CD1c-positive myeloid dendritic cell (primary cell): ENCODE measurements around the gene UFM1.
"Not testable (repeated sequence)": the region's sequence is repeated elsewhere in the genome, so short reads cannot be mapped to it uniquely, and the experiment has no call there.

Experiments
- DNase-seq: peaks from one replicate; pipeline ENCODE4 v3.0.0-alpha.2; 2016; ENCODE audit errors: extremely low spot score

The UFM1 gene

DNA sequence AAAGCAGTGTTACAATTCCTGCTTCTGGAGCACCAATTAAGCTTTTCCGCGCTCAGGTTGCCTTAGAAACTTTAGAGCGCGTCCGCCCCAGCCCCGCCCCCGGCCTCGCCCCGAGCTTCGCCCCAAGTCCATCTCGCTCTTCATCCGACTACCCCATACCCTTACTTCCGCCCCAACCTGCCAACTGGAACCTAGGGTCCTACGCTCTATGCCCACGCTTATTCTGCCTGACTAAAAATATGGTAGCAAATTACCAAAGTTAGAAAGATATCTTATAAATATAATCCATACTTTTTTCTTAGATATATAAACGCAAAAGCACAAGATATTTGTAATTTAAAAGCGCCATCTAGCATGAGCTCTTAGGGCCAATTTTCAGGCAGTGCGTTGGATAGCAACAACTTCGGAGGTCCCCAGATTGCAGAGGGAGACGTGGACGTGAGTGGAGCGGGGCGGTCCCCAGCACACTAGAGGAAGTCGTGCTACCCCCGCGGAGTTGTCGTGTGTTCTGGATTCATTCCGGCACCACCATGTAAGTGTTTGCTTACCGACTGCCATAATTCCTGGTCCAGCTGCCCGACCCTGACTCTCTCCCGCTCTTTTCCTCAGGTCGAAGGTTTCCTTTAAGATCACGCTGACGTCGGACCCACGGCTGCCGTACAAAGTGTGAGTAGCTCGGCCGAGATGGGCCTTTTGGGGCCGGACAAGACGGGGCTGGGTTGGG is at the start of gene UFM1:
TSS of gene UFM1 (plus strand) at position 462 of the 724 bp plus-strand sequence. CDS start at position 531, 69 bp downstream.
- DNase-seq, result peak; percentile 95

GRCh38 chr13:38301236-38301635 is 48.4 kb upstream of the UFM1 start:
- no peak for DNase-seq

DNA sequence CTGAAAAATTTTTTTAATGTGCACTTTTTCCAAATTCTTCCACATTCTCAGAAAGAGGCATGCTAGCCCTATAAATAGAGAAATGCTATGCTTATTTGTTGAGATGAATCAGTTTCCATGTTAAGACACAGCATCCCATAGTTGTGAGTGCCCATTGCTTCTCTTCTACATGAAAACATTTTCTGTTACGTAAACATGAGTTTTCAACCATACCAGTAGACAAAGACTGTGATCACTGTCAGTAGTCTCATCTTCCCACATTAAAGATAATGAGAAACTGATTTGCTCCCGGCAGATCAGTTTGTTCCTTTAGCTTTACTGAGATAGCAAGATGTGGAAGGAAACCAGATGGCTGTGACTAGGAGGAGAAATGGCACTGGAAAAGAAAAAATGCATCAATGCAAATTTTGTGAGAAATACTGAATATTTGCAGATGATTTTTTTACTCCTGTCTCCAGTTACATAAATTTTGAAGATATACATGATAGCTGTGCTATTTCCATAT is 45.8 kb upstream of the UFM1 start:
- DNase-seq, result no peak

- no peak for DNase-seq
These were observed 40.9 kb upstream of the UFM1 start for GRCh38 chr13:38308736-38309135.

DNA sequence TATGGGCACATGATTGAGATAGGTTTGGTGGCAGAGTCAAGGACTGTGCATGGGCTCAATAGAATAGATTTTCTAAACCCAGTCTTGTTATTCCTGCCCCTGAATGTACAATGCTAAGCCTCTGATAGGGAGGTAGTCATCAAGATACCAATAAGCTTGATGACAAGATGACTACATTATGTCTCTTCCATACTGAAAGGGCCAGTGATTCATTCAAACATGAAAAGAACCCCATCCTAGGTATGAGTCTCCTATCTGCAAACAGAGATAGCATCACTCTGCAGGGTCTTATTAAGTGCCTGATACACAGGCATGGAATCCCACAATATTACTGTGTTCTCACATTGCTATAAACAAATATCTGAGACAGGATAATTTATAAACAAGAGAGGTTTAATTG is 40.3 kb upstream of the UFM1 start:
- DNase-seq, result no peak

DNA sequence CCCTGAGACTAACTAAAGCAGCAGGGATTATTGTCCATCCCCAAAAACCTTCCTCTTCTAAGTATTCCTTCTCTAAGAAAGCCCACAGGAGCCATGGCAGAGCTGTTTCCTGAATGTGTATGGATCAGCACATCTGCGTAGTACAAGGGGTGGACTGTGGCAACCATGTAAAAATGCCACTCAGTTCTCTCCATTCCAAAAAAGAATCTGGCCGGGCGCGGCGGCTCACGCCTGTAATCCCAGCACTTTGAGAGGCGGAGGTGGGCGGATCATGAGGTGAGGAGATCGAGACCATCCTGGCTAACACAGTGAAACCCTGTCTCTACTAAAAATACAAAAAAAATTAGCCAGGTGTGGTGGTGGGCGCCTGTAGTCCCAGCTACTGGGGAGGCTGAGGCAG is 38.5 kb upstream of the UFM1 start:
- DNase-seq, result not testable (repeated sequence)

GRCh38 chr13:38316129-38316528 is 33.5 kb upstream of the UFM1 start:
- no peak for DNase-seq

DNA sequence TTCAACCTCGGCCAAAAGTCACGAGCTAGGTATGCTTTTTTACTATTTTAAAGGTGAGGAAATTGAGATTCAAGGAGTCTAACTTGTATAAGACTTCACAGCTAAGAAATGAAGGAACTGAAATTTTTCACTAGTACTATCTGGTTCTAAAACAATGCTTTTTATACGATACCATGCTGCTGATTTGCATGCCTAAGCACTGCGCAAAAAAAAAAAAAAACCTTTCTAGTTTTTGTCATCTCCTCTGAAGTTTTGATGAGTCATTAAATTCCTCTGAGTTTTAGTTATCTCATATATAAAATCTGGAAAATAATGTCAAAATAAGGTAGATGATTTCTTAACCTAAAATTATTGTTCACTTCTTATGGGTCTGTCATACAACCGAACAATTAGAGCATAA is 28.0 kb upstream of the UFM1 start:
- no peak for DNase-seq

- no peak for DNase-seq
These were observed 24.2 kb upstream of the UFM1 start for GRCh38 chr13:38325426-38325825.

DNA sequence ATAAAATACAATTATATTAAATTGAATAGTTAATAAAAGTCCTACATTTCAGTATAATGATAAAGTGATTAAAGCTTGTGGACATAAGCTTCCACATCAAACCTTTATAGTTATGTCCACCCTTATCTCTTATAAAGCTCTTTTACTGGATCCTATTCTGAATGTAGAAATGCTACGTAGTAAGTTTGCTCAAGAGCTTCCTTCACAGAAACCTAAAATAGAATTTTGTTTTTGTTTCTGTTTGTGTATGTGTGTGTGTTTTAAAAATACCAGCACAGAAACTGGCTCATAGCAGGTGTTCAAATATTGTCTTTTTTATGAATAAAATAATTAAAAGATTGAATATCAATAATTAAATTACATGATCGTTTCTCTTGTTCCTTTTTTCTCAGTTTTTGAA is 21.0 kb upstream of the UFM1 start:
- no peak for DNase-seq

- DNase-seq, result no peak
These were observed 14.8 kb upstream of the UFM1 start for GRCh38 chr13:38334845-38335244.

GRCh38 chr13:38338089-38338488 is 11.6 kb upstream of the UFM1 start:
- no peak for DNase-seq

DNA sequence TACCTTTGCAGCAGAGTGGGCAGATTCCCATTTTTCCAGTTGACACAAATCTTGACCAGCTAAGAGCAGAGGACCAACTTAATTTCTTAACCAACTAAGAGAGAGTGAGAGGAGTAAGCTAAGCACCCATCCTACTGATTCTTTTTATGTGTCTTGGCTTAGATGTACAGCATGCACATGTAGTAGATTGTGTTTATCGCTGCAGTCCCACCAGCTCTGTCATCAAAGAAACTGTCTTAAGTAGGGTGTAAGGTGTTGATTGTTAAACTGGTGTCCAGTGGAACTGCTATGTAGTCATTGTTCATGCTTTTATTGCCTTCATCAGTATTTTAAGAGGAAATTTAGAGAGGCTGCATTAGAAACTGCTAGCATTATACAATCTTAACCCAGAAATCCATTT is 9.0 kb upstream of the UFM1 start:
- no peak for DNase-seq

DNA sequence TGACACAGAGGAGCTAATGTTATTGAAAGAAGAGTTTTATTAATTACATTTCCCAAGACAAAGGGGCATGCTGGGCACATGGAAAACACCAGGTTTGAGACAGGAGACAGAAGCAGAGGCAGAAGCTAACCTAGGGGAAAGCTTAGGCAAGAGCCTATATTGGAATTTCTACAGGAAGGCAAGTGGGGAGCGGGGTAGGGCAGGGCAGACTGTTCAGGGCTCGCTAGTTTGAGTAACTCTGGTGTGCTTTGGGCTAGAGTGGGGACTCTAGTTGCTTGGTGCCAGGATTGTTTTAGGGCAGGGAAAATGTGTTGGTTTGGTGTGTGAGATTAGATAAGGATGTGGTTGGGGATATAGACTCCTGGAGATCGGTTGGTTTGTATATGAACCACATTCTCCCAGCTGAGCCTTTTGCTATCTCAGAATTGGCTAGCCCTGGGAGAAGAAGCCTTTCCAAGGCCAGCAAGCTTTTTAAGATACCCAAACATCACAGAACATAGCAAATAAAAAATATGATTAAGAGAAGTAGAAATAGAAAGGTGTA is 8.4 kb upstream of the UFM1 start:
- no peak for DNase-seq

- no peak for DNase-seq
These were observed 2.9 kb upstream of the UFM1 start for GRCh38 chr13:38346764-38347163.

GRCh38 chr13:38348861-38349389 is 726 bp upstream of the UFM1 start:
- DNase-seq, result peak; percentile 52

DNA sequence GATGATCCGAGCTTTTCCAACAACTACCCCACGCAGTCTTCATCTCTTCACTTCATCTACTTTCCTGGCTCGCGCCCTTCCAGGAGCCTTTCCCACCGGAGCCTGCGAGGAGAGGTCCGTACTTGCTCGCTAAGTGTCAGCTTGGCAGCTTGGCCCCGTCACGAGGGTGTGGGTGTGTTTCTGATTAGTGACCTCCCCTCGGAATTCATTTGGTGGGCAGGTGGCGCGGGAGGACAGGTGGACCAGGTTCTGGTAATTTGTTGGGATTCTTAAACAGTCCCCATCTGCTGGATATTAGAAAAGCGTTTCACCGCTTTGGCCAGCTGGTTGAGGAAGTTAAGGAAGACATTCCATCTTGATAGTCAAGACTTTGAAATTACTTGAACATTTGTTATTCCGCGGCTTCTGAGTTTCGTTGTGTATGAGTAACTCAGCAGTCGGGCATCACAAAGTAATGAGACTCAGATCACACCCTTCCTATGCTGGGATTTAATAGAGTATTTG is 515 bp downstream of the UFM1 start:
- DNase-seq, result peak; percentile 53

GRCh38 chr13:38355595-38356119 is 6.0 kb downstream of the UFM1 start:
- DNase-seq, result no peak

GRCh38 chr13:38358684-38359083 is 9.0 kb downstream of the UFM1 start:
- no peak for DNase-seq

DNA sequence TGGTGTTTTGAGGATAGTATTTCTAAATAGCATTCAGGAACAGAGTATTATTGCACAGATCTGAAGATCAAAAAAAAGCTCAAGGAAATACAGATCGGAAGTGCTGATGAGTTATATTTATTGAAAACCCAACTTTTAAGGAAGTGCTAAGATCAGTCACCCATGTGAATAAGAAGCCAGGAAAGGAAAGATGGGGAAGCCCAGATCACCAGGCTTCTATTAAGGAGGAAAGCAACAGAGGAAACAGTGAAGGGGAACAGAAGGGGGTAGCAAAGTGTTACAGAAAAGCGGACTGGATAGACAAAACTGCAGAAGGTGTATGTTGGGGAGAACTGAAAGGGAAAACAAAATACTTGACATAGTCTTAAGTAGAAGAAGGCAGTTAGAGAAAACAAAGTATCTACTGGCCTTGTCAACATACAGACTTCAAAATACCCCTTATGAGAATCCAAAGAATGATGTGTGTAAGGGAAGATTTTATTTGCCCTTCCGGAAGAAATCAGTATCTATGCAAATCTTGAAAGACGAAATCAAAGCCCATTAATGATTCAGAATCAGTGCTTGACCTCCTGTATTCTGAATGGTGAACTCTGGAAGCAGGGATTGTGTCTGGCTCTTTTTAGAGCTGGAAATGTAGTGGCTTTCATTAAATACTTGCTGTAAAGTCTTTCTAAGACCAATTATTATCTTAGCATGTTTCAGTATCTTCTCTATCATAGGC is 12.1 kb downstream of the UFM1 start:
- DNase-seq, result no peak

GRCh38 chr13:38363219-38363618 is 13.6 kb downstream of the UFM1 start:
- no peak for DNase-seq

DNA sequence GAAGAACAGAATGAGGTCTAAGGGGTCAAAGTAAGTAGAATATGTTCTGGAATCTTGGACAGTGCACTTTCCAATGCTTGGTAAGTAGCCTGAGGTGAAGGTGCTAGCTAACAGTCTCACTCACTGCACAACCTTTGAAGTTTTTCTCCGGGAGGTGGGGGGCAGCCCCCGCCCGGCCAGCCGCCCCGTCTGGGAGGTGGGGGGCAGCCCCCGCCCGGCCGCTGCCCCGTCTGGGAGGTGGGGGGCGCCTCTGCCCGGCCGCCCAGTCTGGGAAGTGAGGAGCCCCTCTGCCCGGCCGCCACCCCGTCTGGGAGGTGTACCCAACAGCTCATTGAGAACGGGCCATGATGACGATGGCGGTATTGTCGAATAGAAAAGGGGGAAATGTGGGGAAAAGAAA is 14.1 kb downstream of the UFM1 start:
- not testable (repeated sequence) for DNase-seq
